IMR-90 (cell line): ENCODE results near the gene ERICH6B.

Experiments
- CTCF ChIP-seq: conservative IDR thresholded peaks from 2 replicates; pipeline ENCODE4 v1.5.1; 2012; ENCODE audit warnings: mild to moderate bottlenecking, low read depth, low read length, improper control_type of control experiment
- FOS ChIP-seq: fragments of 150-350 bp; IDR thresholded peaks from 2 replicates; pipeline ENCODE4 v1.6.1; 2016; ENCODE audit warnings: low read depth, low read length
- MAFK ChIP-seq: IDR thresholded peaks from 2 replicates; pipeline ENCODE4 v1.6.1; 2012; ENCODE audit warnings: low read depth, low read length, improper control_type of control experiment
- NFE2L2 ChIP-seq: fragments of 150-350 bp; IDR thresholded peaks from 2 replicates; pipeline ENCODE4 v1.6.1; 2016; ENCODE audit warnings: low read depth, mild to moderate bottlenecking, low read length
- POLR2A ChIP-seq: IDR thresholded peaks from 2 replicates; pipeline ENCODE4 v1.6.1; 2012; ENCODE audit warnings: mild to moderate bottlenecking, low read depth, low read length
- SMC3 ChIP-seq: fragments of 150-350 bp; IDR thresholded peaks from 2 replicates; pipeline ENCODE4 v1.6.1; 2016; ENCODE audit warnings: low read depth, mild to moderate bottlenecking, antibody characterized with exemption, low read length, moderate library complexity

- TF ChIP-seq CTCF (no peak), SMC3 (no peak), MAFK (no peak), NFE2L2 (no peak), POLR2A (no peak), FOS (no peak)
These were observed 7.6 kb downstream of the ERICH6B start for GRCh38 chr13:45607931-45608330.
